H1 (cell line): Measurements from ENCODE around the gene GPATCH2.

Source experiments
- ASH2L ChIP-seq: fragments of 200-600, 300-600 bp; sonication (generic); IDR thresholded peaks from one replicate; pipeline ENCODE4 v1.7.1; 2017; ENCODE audit warnings: low read length
- CTCF ChIP-seq, 3 experiments: IDR thresholded peaks; 1 replicate in 2 of 3; 2 replicates in 1 of 3; pipeline versions ENCODE4 v1.5.1 to v1.6.1; 2011; ENCODE audit warnings: low read length in 3 of 3, mild to moderate bottlenecking in 3 of 3, inconsistent platforms in 2 of 3, low read depth in 1 of 3, moderate library complexity in 1 of 3; ENCODE audit not compliant: insufficient read depth in 1 of 3; ENCODE audit errors: control extremely low read depth in 1 of 3
- GTF2F1 ChIP-seq: IDR thresholded peaks from 2 replicates; pipeline ENCODE4 v1.6.1; 2012; ENCODE audit warnings: low read depth, low read length, improper control_type of control experiment, borderline replicate concordance
- MAX ChIP-seq: IDR thresholded peaks from 2 replicates; pipeline ENCODE4 v1.6.1; 2012; ENCODE audit warnings: inconsistent platforms
- NANOG ChIP-seq: IDR thresholded peaks from 2 replicates; pipeline ENCODE4 v1.6.1; 2011; ENCODE audit warnings: low read length, low read depth, mild to moderate bottlenecking, inconsistent platforms; ENCODE audit not compliant: insufficient read depth, poor library complexity, severe bottlenecking
- PHF8 ChIP-seq: fragments of 200-600 bp; sonication (generic); conservative IDR thresholded peaks from 2 replicates; pipeline ENCODE4 v1.7.1; 2012; ENCODE audit warnings: low read depth, mild to moderate bottlenecking, inconsistent platforms, low read length, moderate library complexity
- POLR2A ChIP-seq, 2 experiments: IDR thresholded peaks; 1 replicate in 1 of 2; 2 replicates in 1 of 2; pipeline ENCODE4 v1.6.1; 2011; ENCODE audit warnings: low read depth in 2 of 2, low read length in 2 of 2, mild to moderate bottlenecking in 2 of 2; ENCODE audit errors: control extremely low read depth in 1 of 2
- SIN3A ChIP-seq, 2 experiments: IDR thresholded peaks in 1 of 2; conservative IDR thresholded peaks in 1 of 2; 2 replicates each; pipeline ENCODE4 v1.6.1; 2011 to 2012; ENCODE audit warnings: low read length in 2 of 2, improper control_type of control experiment in 1 of 2, low read depth in 1 of 2, mild to moderate bottlenecking in 1 of 2
- SIX5 ChIP-seq: IDR thresholded peaks from 2 replicates; pipeline ENCODE4 v1.6.1; 2011; ENCODE audit warnings: mild to moderate bottlenecking, low read depth, low read length
- SP1 ChIP-seq: IDR thresholded peaks from 2 replicates; pipeline ENCODE4 v1.6.1; 2011; ENCODE audit warnings: low read depth, low read length
- SRF ChIP-seq: IDR thresholded peaks from 2 replicates; pipeline ENCODE4 v1.6.1; 2011; ENCODE audit warnings: mild to moderate bottlenecking, low read depth, low read length, moderate library complexity
- TCF12 ChIP-seq: IDR thresholded peaks from 2 replicates; pipeline ENCODE4 v1.6.1; 2011; ENCODE audit warnings: low read depth, mild to moderate bottlenecking, low read length
- TF ChIP-seq, protein P1 (sequence below): IDR thresholded peaks from 2 replicates; pipeline ENCODE4 v1.6.1; 2011; ENCODE audit warnings: low read depth, mild to moderate bottlenecking, low read length; ENCODE audit not compliant: insufficient read depth

- TF ChIP-seq GTF2F1 (no peak), POLR2A (IDR thresholded peaks at IDR 0.05; ENCODE audit: control extremely low read depth in 1 of 2, low read depth in 2 of 2, low read length in 2 of 2) (no peak), ASH2L (no peak), SP1 (no peak), SIN3A (conservative IDR thresholded peaks at IDR 0.05 in 1 of 2, IDR thresholded peaks at IDR 0.05 in 1 of 2; ENCODE audit: low read depth in 1 of 2, low read length in 2 of 2) (no peak), SRF (no peak), MAX (no peak), CTCF (IDR thresholded peaks at IDR 0.05; ENCODE audit: control extremely low read depth in 1 of 3, insufficient read depth in 1 of 3, low read depth in 1 of 3, low read length in 3 of 3) (no peak), TCF12 (no peak), SIX5 (no peak), NANOG (no peak), PHF8 (no peak)
- TF ChIP-seq, protein P1, sequence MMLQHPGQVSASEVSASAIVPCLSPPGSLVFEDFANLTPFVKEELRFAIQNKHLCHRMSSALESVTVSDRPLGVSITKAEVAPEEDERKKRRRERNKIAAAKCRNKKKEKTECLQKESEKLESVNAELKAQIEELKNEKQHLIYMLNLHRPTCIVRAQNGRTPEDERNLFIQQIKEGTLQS: no peak
Measured at GRCh38 chr1:217661407-217661806, 30.5 kb upstream of the GPATCH2 start.
